ENCODE results near the gene CAMKK2.

- TF ChIP-seq CTCF (IDR thresholded peaks at IDR 0.05; ENCODE audit: low read length) (no peak), EZH2 (IDR thresholded peaks at IDR 0.05; ENCODE audit: borderline replicate concordance, low read length) (no peak)
Observed at GRCh38 chr12:121331248-121331647, 34.7 kb upstream of the CAMKK2 start.
